Measurements from ENCODE around the gene LOXL1. TPM values are rescaled to one million over a fixed set of nuclear protein-coding genes. Genes with fewer than 3 reads are reported as not detected.

The LOXL1 gene
- total RNA-seq, 2 donors from 2014 or later, result 20.5 to 22.5 TPM

GRCh38 chr15:73908822-73909122, 17.5 kb upstream of the LOXL1 start:
- WGBS, result 100% methylated on average over 2 of the region's 2 CpGs
- intact Hi-C loops (cut with DNase I), result loop anchor here (5.0 kb wide), 2 partner anchors 36 to 201 kb away; partner anchors contain the start of gene TBC1D21

GRCh38 chr15:73909651-73910050, 16.6 kb upstream of the LOXL1 start:
- DNase-seq (ENCODE audit: low spot score), result no peak
- H3K36me3 ChIP-seq, result no peaks in the 10 kb centered on the region
- WGBS, result 92% methylated on average over 2 of the region's 2 CpGs
- H3K27me3 ChIP-seq (replicated peaks; ENCODE audit: insufficient read depth), result no peaks in the 10 kb centered on the region
- no peaks in the 10 kb centered on the region for H3K9me3 ChIP-seq
- H3K4me3 ChIP-seq, result no peak overlapping the region
- no peaks in the 10 kb centered on the region for H3K4me1 ChIP-seq (replicated peaks)
- no peak overlapping the region for H3K27ac ChIP-seq
- intact Hi-C loops (cut with DNase I), result loop anchor here (5.0 kb wide), 2 partner anchors 37 to 202 kb away; partner anchors contain the start of gene TBC1D21
- no peak for TF ChIP-seq POLR2A (IDR thresholded peaks at IDR 0.05)
- no peak for TF ChIP-seq POLR2AphosphoS5 (IDR thresholded peaks at IDR 0.05)
- TF ChIP-seq, protein P1, sequence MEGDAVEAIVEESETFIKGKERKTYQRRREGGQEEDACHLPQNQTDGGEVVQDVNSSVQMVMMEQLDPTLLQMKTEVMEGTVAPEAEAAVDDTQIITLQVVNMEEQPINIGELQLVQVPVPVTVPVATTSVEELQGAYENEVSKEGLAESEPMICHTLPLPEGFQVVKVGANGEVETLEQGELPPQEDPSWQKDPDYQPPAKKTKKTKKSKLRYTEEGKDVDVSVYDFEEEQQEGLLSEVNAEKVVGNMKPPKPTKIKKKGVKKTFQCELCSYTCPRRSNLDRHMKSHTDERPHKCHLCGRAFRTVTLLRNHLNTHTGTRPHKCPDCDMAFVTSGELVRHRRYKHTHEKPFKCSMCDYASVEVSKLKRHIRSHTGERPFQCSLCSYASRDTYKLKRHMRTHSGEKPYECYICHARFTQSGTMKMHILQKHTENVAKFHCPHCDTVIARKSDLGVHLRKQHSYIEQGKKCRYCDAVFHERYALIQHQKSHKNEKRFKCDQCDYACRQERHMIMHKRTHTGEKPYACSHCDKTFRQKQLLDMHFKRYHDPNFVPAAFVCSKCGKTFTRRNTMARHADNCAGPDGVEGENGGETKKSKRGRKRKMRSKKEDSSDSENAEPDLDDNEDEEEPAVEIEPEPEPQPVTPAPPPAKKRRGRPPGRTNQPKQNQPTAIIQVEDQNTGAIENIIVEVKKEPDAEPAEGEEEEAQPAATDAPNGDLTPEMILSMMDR (IDR thresholded peaks at IDR 0.05), result no peak

More at GRCh38 chr15:73908822-73909122, 17.5 kb upstream of the LOXL1 start:
- Histone ChIP-seq H3K36me3 (no peaks in the 10 kb centered on the region), H3K27me3 (replicated peaks; ENCODE audit: insufficient read depth) (no peaks in the 10 kb centered on the region), H3K27ac (no peak overlapping the region), H3K4me1 (replicated peaks) (no peaks in the 10 kb centered on the region), H3K4me3 (no peak overlapping the region), H3K9me3 (no peaks in the 10 kb centered on the region)
- TF ChIP-seq, protein P1 (IDR thresholded peaks at IDR 0.05), result no peak
- TF ChIP-seq POLR2AphosphoS5 (IDR thresholded peaks at IDR 0.05) (no peak), POLR2A (IDR thresholded peaks at IDR 0.05) (no peak)
- DNase-seq (ENCODE audit: low spot score), result no peak

- TF ChIP-seq, protein P1 (IDR thresholded peaks at IDR 0.05), result no peak
- no peak for TF ChIP-seq POLR2A (IDR thresholded peaks at IDR 0.05)
- no peak for TF ChIP-seq POLR2AphosphoS5 (IDR thresholded peaks at IDR 0.05)
- WGBS, result 68% methylated on average over 7 of the region's 7 CpGs
- Histone ChIP-seq H3K9me3 (no peaks in the 10 kb centered on the region), H3K4me1 (replicated peaks) (no peaks in the 10 kb centered on the region), H3K36me3 (no peaks in the 10 kb centered on the region), H3K27ac (no peak overlapping the region), H3K27me3 (replicated peaks; ENCODE audit: insufficient read depth) (no peaks in the 10 kb centered on the region), H3K4me3 (no peak overlapping the region)
- intact Hi-C loops (cut with DNase I), result no loop called here
- DNase-seq (ENCODE audit: low spot score), result no peak
These were observed 15.5 kb upstream of the LOXL1 start for GRCh38 chr15:73910522-73911303.

- intact Hi-C loops (cut with DNase I), result no loop called here
- no peaks in the 10 kb centered on the region for H3K36me3 ChIP-seq
- no peak overlapping the region for H3K27ac ChIP-seq
- H3K9me3 ChIP-seq, result no peaks in the 10 kb centered on the region
- 82% methylated on average over 7 of the region's 7 CpGs for WGBS
- H3K4me3 ChIP-seq, result no peak overlapping the region
- no peaks in the 10 kb centered on the region for H3K4me1 ChIP-seq (replicated peaks)
- DNase-seq (ENCODE audit: low spot score), result no peak
- no peaks in the 10 kb centered on the region for H3K27me3 ChIP-seq (replicated peaks; ENCODE audit: insufficient read depth)
- TF ChIP-seq POLR2A (IDR thresholded peaks at IDR 0.05), result no peak
- TF ChIP-seq, protein P1 (IDR thresholded peaks at IDR 0.05), result no peak
- TF ChIP-seq POLR2AphosphoS5 (IDR thresholded peaks at IDR 0.05), result no peak
These were observed 14.1 kb upstream of the LOXL1 start for GRCh38 chr15:73912030-73912596.

GRCh38 chr15:73914145-73914544, 12.1 kb upstream of the LOXL1 start:
- Histone ChIP-seq H3K27ac (no peak overlapping the region), H3K4me1 (replicated peaks) (no peaks in the 10 kb centered on the region), H3K27me3 (replicated peaks; ENCODE audit: insufficient read depth) (no peaks in the 10 kb centered on the region), H3K4me3 (no peak overlapping the region), H3K9me3 (no peaks in the 10 kb centered on the region), H3K36me3 (no peaks in the 10 kb centered on the region)
- no peak for TF ChIP-seq POLR2A (IDR thresholded peaks at IDR 0.05)
- TF ChIP-seq POLR2AphosphoS5 (IDR thresholded peaks at IDR 0.05), result no peak
- TF ChIP-seq, protein P1 (IDR thresholded peaks at IDR 0.05), result no peak
- no peak for DNase-seq (ENCODE audit: low spot score)
- intact Hi-C loops (cut with DNase I), result no loop called here
- WGBS, result 85% methylated on average over 3 of the region's 3 CpGs

Measured in prostate gland (tissue), 2 donors.